GM12878 (cell line): ENCODE measurements around the gene SUSD1. TPM values are rescaled to one million over a fixed set of nuclear protein-coding genes. Genes with fewer than 3 reads are reported as not detected.

Source experiments
- ATAC-seq: fragments of 200-7000 bp; cut with Tn5 transposase; 3 replicates; pipeline ENCODE4 v1.9.1; 2020; ENCODE audit warnings: mild to moderate bottlenecking, moderate library complexity
- BruUV-seq: library from RNA; stranded (reverse); fragments of 400-500 nt; replicated peaks from 2 replicates; lab custom pipeline; 2021; lab: Mats Ljungman, UMichigan
- CTCF ChIA-PET: fragments of 300-600 bp; sonication (Branson Sonifier 250); formaldehyde crosslinking; extraction: SDS; loops from one replicate; lab custom pipeline; 2021; ENCODE audit warnings: inconsistent platforms; lab: Yijun Ruan, JAX
- POLR2A ChIA-PET: fragments of 350-600 bp; formaldehyde crosslinking; extraction: SDS; loops from one replicate; lab custom pipeline; 2021; ENCODE audit warnings: inconsistent platforms; lab: Charles Lee
- RAD21 ChIA-PET: fragments of 300-600 bp; sonication (Branson Sonifier 250); formaldehyde crosslinking; loops from one replicate; lab custom pipeline; 2023; ENCODE audit warnings: antibody characterized with exemption; ENCODE audit not compliant: unreplicated experiment; lab: Charles Lee
- SMC1A ChIA-PET: fragments of 300-600 bp; sonication (Branson Sonifier 250); formaldehyde crosslinking; loops from one replicate; lab custom pipeline; 2023; ENCODE audit not compliant: unreplicated experiment, uncharacterized antibody; lab: Charles Lee
- DNase-seq: peaks from one replicate; pipeline ENCODE4 v3.0.0-alpha.2; 2011; ENCODE audit warnings: low read depth, low spot score
- FAIRE-seq: peaks from 3 replicates; lab custom pipeline; 2011; peaks lifted over from hg19 to GRCh38; lab: Jason Lieb, UNC
- H2AFZ ChIP-seq: 2 replicates; pipeline ENCODE4 v1.6.0; 2011; ENCODE audit warnings: low read depth, low read length, control low read depth; ENCODE audit not compliant: control insufficient read depth
- H3K27ac ChIP-seq: 2 replicates; pipeline ENCODE4 v1.5.1; 2011; ENCODE audit warnings: control low read depth; ENCODE audit not compliant: control insufficient read depth, insufficient read depth
- H3K27me3 ChIP-seq, 2 experiments: replicated peaks in 1 of 2; 2 replicates each; pipeline versions ENCODE4 v1.6.0 to v1.6.1; 2011; ENCODE audit warnings: low read length in 1 of 2; ENCODE audit not compliant: control insufficient read depth in 2 of 2, insufficient read depth in 2 of 2
- H3K36me3 ChIP-seq, 2 experiments: 2 replicates each; pipeline ENCODE4 v1.5.1; 2011; ENCODE audit warnings: low read length in 1 of 2; ENCODE audit not compliant: control insufficient read depth in 2 of 2, insufficient read depth in 2 of 2
- H3K4me1 ChIP-seq: 2 replicates; pipeline ENCODE4 v1.6.1; 2011; ENCODE audit warnings: mild to moderate bottlenecking, low read length, moderate library complexity, mixed read lengths; ENCODE audit not compliant: control insufficient read depth, insufficient read depth
- H3K4me2 ChIP-seq: 2 replicates; pipeline ENCODE4 v1.6.0; 2011; ENCODE audit warnings: control low read depth; ENCODE audit not compliant: control insufficient read depth, insufficient read depth
- H3K4me3 ChIP-seq: fragments of 200-600 bp; sonication (generic); 2 replicates; pipeline ENCODE4 v1.5.1; 2016
- H3K79me2 ChIP-seq: 2 replicates; pipeline ENCODE4 v1.6.0; 2011; ENCODE audit warnings: low read length; ENCODE audit not compliant: control insufficient read depth, insufficient read depth
- H3K9ac ChIP-seq: 2 replicates; pipeline ENCODE4 v1.8.0; 2011; ENCODE audit warnings: low read length, control low read depth, mixed read lengths; ENCODE audit not compliant: control insufficient read depth, insufficient read depth
- H3K9me3 ChIP-seq: replicated peaks from 3 replicates; pipeline ENCODE4 v1.5.1; 2011; ENCODE audit warnings: mild to moderate bottlenecking, low read length; ENCODE audit not compliant: control insufficient read depth, insufficient read depth
- H4K20me1 ChIP-seq: 2 replicates; pipeline ENCODE4 v1.6.0; 2011; ENCODE audit not compliant: control insufficient read depth, insufficient read depth
- BACH1 ChIP-seq: fragments of 450-650 bp; IDR thresholded peaks from 2 replicates; pipeline ENCODE4 v1.6.1; 2017; ENCODE audit warnings: mild to moderate bottlenecking, borderline replicate concordance
- BHLHE40 ChIP-seq, 2 experiments: fragments of 450-650 bp in 1 of 2; IDR thresholded peaks; 2 replicates each; pipeline ENCODE4 v1.6.1; 2011 to 2017; ENCODE audit warnings: low read depth in 2 of 2, borderline replicate concordance in 1 of 2, improper control_type of control experiment in 1 of 2, low read length in 1 of 2, mild to moderate bottlenecking in 1 of 2
- CBFB ChIP-seq: IDR thresholded peaks from 2 replicates; pipeline ENCODE4 v1.6.1; 2016; ENCODE audit warnings: antibody characterized with exemption, low read depth
- IKZF1 ChIP-seq: fragments of 450-650 bp; conservative IDR thresholded peaks from 2 replicates; pipeline ENCODE4 v1.6.1; 2017; ENCODE audit warnings: antibody characterized with exemption, mild to moderate bottlenecking
- KLF5 ChIP-seq: fragments of 450-650 bp; IDR thresholded peaks from 2 replicates; pipeline ENCODE4 v1.6.1; 2014; ENCODE audit warnings: mild to moderate bottlenecking; ENCODE audit not compliant: partially characterized antibody
- PAX5 ChIP-seq: IDR thresholded peaks from 2 replicates; pipeline ENCODE4 v1.6.1; 2011; ENCODE audit warnings: low read depth, low read length, borderline replicate concordance
- PRDM15 ChIP-seq: fragments of 450-650 bp; formaldehyde crosslinking; IDR thresholded peaks from 2 replicates; pipeline ENCODE4 v1.4.0; 2020; ENCODE audit warnings: mild to moderate bottlenecking, moderate library complexity
- RCOR1 ChIP-seq: conservative IDR thresholded peaks from 2 replicates; pipeline ENCODE4 v1.6.1; 2012; ENCODE audit warnings: low read depth, low read length, improper control_type of control experiment
- SP1 ChIP-seq: IDR thresholded peaks from one replicate; pipeline ENCODE4 v1.6.1; 2011; ENCODE audit warnings: low read depth, low read length
- SRF ChIP-seq, 2 experiments: IDR thresholded peaks; 2 replicates each; pipeline ENCODE4 v1.6.1; 2011; ENCODE audit warnings: low read depth in 2 of 2, low read length in 2 of 2, mild to moderate bottlenecking in 1 of 2, moderate library complexity in 1 of 2
- WRNIP1 ChIP-seq: IDR thresholded peaks from 2 replicates; pipeline ENCODE4 v1.6.1; 2011; ENCODE audit warnings: low read depth, low read length, improper control_type of control experiment, borderline replicate concordance
- WGBS: methylation state at CpG from one replicate; pipeline ENCODE4 v1.1.6; 2016; ENCODE audit warnings: low lambda C conversion rate; ENCODE audit not compliant: insufficient replicate concordance, insufficient coverage; ENCODE audit errors: missing lambda C conversion rate; 5-methylcytosine and 5-hydroxymethylcytosine counted together
- in situ Hi-C: fragments of 300-500 bp; cut with MboI; formaldehyde crosslinking; loops from 9 replicates; pipeline ENCODE4 v1.14.3; 2018; ENCODE audit warnings: mixed read lengths
- intact Hi-C: fragments of 100-400 bp; cut with micrococcal nuclease; formaldehyde crosslinking; loops from one replicate; pipeline ENCODE4 v1.14.2; 2022; ENCODE audit not compliant: unreplicated experiment
- polyA plus RNA-seq, 11 experiments: library from polyadenylated mRNA; depleted of rRNA in 4 of 11; unstranded in 6 of 11; stranded (reverse) in 5 of 11; fragments of >200 nt; fragmentation: Nextera tagmentation in 4 of 11; fragmentation: Illumina TruSeq in 1 of 11; extraction: Ambion mirVana in 4 of 11; extraction: Trizol in 1 of 11; gene quantifications; 1 replicate in 1 of 11; 2 replicates in 10 of 11; pipeline versions ENCODE4 v1.2.1 to v1.2.3, GENCODE V29; 2011 to 2016; ENCODE audit warnings: inconsistent platforms in 2 of 11, missing spikeins in 2 of 11, low read depth in 1 of 11
- total RNA-seq, 4 experiments: library from RNA; depleted of rRNA in 3 of 4; stranded (reverse); fragments of >200 nt in 3 of 4; fragmentation: Illumina TruSeq in 1 of 4; extraction: Trizol in 1 of 4; gene quantifications; 2 replicates each; pipeline versions ENCODE4 v1.2.1 to v1.2.3, GENCODE V29; 2013 to 2021
- TF ChIP-seq, protein P1 (sequence below): fragments of 450-650 bp; formaldehyde crosslinking; IDR thresholded peaks from 2 replicates; pipeline ENCODE4 v1.4.0; 2022; ENCODE audit warnings: mild to moderate bottlenecking, moderate library complexity
- TF ChIP-seq, protein P2 (sequence below): fragments of 450-650 bp; formaldehyde crosslinking; IDR thresholded peaks from 2 replicates; pipeline ENCODE4 v1.5.0; 2022; ENCODE audit warnings: mild to moderate bottlenecking, missing genetic modification characterization

Gene SUSD1
- total and polyA plus RNA-seq, 10 of the 15 experiments (the other 5 are each of a cell fraction or from before 2014, with no cell fraction given) = 6.7 to 20.8 (median 13.2) TPM

GRCh38 chr9:112130997-112131396, 44.1 kb downstream of the SUSD1 start (continued):
- TF ChIP-seq PRDM15 (CRISPR knock-in tag) (no peak), WRNIP1 (no peak), RCOR1 (no peak)
- TF ChIP-seq, protein P1, sequence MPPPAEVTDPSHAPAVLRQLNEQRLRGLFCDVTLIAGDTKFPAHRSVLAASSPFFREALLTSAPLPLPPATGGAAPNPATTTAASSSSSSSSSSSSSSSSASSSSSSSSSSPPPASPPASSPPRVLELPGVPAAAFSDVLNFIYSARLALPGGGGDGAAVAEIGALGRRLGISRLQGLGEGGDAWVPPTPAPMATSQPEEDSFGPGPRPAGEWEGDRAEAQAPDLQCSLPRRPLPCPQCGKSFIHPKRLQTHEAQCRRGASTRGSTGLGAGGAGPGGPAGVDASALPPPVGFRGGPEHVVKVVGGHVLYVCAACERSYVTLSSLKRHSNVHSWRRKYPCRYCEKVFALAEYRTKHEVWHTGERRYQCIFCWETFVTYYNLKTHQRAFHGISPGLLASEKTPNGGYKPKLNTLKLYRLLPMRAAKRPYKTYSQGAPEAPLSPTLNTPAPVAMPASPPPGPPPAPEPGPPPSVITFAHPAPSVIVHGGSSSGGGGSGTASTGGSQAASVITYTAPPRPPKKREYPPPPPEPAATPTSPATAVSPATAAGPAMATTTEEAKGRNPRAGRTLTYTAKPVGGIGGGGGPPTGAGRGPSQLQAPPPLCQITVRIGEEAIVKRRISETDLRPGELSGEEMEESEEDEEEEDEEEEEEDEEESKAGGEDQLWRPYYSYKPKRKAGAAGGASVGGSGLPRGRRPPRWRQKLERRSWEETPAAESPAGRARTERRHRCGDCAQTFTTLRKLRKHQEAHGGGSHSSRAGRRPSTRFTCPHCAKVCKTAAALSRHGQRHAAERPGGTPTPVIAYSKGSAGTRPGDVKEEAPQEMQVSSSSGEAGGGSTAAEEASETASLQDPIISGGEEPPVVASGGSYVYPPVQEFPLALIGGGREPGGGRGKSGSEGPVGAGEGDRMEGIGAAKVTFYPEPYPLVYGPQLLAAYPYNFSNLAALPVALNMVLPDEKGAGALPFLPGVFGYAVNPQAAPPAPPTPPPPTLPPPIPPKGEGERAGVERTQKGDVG (CRISPR knock-in tag) = no peak

GRCh38 chr9:112130347-112130746, 44.8 kb downstream of the SUSD1 start:
- SMC1A ChIA-PET = interaction anchor here (0.8 to 1.6 kb wide), 3 partner anchors 40 to 232 kb away, joined by 3 to 6 read pairs (median 3); no protein-coding TSS in a partner anchor
- RAD21 ChIA-PET = interaction anchor here (1.2 kb wide), 1 partner anchor 33 kb away, joined by 3 read pairs; no protein-coding TSS in a partner anchor
- H3K27ac ChIP-seq = no peak overlapping the region
- H4K20me1 ChIP-seq = no peaks in the 10 kb centered on the region
- in situ Hi-C loops (no loop called here), intact Hi-C loops (no loop called here)
- no peak overlapping the region for H2AFZ ChIP-seq
- no peaks in the 10 kb centered on the region for H3K4me1 ChIP-seq
- no peak overlapping the region for H3K4me2 ChIP-seq
- FAIRE-seq = no peak
- ATAC-seq = no peak
- H3K36me3 ChIP-seq = no peaks in the 10 kb centered on the region
- CTCF ChIA-PET = interaction anchor here (0.9 kb wide), 1 partner anchor 34 kb away, joined by 3 read pairs; no protein-coding TSS in a partner anchor
- no peaks in the 10 kb centered on the region for H3K27me3 ChIP-seq
- no TSS peak for BruUV-seq
- no peaks in the 10 kb centered on the region for H3K79me2 ChIP-seq
- H3K9me3 ChIP-seq = peaks cover 11% of the 10 kb centered on the region
- no peak overlapping the region for H3K4me3 ChIP-seq
- 60% methylated on average over 1 of the region's 2 CpGs for WGBS
- no peak for DNase-seq
- H3K9ac ChIP-seq = no peak overlapping the region
- POLR2A ChIA-PET = no interaction called here
- no peak for TF ChIP-seq SRF (IDR thresholded peaks at IDR 0.05; ENCODE audit: low read depth in 2 of 2, low read length in 2 of 2)
- no peak for TF ChIP-seq IKZF1
- TF ChIP-seq, protein P2, sequence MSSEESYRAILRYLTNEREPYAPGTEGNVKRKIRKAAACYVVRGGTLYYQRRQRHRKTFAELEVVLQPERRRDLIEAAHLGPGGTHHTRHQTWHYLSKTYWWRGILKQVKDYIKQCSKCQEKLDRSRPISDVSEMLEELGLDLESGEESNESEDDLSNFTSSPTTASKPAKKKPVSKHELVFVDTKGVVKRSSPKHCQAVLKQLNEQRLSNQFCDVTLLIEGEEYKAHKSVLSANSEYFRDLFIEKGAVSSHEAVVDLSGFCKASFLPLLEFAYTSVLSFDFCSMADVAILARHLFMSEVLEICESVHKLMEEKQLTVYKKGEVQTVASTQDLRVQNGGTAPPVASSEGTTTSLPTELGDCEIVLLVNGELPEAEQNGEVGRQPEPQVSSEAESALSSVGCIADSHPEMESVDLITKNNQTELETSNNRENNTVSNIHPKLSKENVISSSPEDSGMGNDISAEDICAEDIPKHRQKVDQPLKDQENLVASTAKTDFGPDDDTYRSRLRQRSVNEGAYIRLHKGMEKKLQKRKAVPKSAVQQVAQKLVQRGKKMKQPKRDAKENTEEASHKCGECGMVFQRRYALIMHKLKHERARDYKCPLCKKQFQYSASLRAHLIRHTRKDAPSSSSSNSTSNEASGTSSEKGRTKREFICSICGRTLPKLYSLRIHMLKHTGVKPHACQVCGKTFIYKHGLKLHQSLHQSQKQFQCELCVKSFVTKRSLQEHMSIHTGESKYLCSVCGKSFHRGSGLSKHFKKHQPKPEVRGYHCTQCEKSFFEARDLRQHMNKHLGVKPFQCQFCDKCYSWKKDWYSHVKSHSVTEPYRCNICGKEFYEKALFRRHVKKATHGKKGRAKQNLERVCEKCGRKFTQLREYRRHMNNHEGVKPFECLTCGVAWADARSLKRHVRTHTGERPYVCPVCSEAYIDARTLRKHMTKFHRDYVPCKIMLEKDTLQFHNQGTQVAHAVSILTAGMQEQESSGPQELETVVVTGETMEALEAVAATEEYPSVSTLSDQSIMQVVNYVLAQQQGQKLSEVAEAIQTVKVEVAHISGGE (CRISPR knock-in tag) = no peak
- no peak for TF ChIP-seq KLF5
- no peak for TF ChIP-seq PAX5
- TF ChIP-seq SP1 = no peak
- no peak for TF ChIP-seq CBFB
- TF ChIP-seq BHLHE40 (IDR thresholded peaks at IDR 0.05; ENCODE audit: borderline replicate concordance in 1 of 2, low read depth in 2 of 2, low read length in 1 of 2) = no peak
- no peak for TF ChIP-seq BACH1
